ENCODE measurements around the gene NR2F1-AS1. TPM values are rescaled to one million over a fixed set of nuclear protein-coding genes. Genes with fewer than 3 reads are reported as not detected.

The NR2F1-AS1 gene
- 1 to 10 TPM; 4.1 to 8.6 (median 5.3) TPM for total RNA-seq

DNA sequence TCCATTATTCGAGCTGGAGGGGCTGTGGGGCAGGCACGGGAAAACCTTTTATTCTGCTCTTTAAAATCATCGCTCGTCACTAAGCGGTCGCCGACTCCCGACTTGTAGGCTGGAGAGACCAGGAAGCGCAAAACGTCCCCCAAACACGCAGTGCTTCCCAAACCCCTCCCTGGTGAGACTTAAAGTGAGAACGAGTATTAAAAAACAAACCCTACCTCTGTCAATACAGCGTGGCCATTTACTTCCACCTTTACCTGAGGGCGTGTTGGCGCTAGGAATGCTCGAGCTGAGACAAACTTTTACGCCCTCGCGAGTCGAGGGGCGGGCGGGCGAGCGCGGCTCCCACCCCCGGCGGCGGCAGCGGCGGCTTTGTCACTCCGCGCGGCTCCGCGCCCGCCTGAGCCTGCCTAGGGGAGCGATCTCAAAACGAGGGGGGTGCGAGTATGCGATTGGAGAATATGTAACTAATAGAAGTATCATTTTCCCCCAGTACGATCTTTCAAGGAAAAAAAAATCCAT, at the start of gene NR2F1-AS1:
NR2F1-AS1 (minus strand) TSS at position 293 of the 519 bp plus-strand sequence.
- no peak for TF ChIP-seq CTCF (IDR thresholded peaks at IDR 0.05; ENCODE audit: low read depth)

DNA sequence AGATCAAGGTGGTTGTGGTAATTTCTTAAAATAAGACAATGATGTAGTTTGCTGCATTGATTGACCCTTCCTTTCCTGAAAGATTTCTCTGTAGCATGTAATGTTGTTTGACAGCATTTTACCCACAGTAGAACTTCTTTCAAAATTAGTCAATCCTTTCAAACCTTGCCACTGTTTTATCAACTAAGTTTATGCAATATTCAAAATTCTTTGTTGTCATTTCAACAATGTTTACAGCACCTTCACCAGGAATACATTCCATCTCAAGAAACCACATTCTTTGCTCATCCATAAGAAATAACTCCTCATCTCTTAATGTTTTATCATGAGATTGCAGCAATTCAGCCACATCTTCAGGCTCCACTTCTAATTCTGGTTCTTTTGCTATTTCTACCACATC, 45.8 kb upstream of the NR2F1-AS1 start:
- no peak for TF ChIP-seq CTCF (IDR thresholded peaks at IDR 0.05; ENCODE audit: low read depth)

DNA sequence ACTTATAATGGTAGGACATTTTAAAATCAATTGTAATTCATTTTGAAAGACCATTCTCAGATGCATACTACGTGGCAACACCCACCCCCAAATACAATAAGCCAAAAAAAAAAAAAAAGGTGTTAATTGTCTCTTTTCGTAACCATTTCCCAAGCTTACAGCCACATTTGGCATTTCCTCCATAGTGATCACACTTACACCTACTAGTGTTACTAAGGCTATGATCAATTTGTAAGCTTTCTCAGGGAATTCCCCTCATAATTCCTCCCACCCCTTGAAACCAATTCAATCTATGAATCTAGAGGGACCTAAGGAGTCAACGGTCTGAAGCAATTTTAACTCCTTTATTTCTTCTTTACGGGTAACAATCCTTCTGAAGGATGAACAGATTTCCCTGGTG, 42.1 kb upstream of the NR2F1-AS1 start:
- no peak for TF ChIP-seq CTCF (IDR thresholded peaks at IDR 0.05; ENCODE audit: low read depth)

DNA sequence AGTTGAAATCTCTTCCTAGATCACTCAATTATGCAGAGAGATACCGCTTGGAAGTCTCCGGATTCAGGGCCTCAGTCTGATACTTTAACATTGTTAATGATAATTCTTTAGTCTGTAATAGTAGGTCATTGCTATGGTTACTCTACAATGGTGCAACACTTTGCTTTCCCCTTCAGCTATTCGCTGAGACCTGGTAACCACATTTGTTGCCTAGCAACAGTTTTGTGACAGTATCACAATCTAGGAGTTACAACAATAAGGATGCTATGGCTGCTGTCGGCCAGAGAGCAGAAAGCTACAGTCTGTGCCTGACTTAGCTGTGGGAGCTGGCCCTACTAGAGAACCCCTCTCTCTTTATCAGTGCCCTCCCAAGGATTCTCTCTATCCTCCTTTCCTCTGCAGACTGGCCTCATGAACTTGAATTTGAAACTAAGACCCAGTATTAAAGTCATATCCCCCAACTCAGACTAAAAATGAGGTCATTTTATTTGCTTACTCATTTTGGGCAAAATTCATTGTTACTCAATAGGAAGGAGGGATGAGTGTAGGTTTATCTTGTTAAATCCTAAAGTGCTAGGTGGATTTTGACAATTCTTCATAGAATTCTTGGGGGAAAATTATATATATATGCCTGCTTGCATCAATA, 41.3 kb upstream of the NR2F1-AS1 start:
- TF ChIP-seq CTCF (IDR thresholded peaks at IDR 0.05; ENCODE audit: low read depth), result no peak

DNA sequence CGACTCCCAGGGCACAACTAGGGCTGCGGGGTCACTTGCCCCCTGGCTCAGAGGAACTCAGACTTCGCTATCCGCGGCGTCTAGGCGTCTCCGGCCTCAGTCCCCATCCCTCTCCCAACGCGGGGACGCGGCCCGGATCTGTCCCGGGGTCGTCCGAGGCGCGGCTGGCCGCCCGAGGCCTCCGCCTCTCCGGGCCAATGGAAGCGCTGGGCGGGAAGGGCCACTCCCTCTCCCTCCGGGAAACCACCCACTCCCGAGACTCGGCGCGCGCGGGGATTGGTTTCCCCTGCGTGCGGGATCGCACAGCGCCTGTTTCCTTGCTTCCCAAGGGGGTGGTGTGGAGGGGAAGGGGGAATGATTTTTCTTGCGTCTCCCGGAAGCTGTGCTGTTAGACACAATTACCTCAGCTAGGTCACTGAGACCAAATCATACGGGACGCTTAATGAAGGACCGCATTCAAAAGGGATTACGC, 40.3 kb upstream of the NR2F1-AS1 start:
- TF ChIP-seq CTCF (IDR thresholded peaks at IDR 0.05; ENCODE audit: low read depth), result no peak

- no peak for TF ChIP-seq CTCF (IDR thresholded peaks at IDR 0.05; ENCODE audit: low read depth)
Observed at GRCh38 chr5:93620487-93621326, 39.7 kb upstream of the NR2F1-AS1 start.

- no peak for TF ChIP-seq CTCF (IDR thresholded peaks at IDR 0.05; ENCODE audit: low read depth)
Observed at GRCh38 chr5:93616538-93617174, 35.6 kb upstream of the NR2F1-AS1 start.
